ENCODE measurements around the gene MAS1L. TPM values are rescaled to one million over a fixed set of nuclear protein-coding genes. Genes with fewer than 3 reads are reported as not detected.

Gene MAS1L
- total RNA-seq, 4 donors from 2014 or later = 0.94 TPM; not detected in 3

GRCh38 chr6:29519291-29520010 lies 31.7 kb upstream of the MAS1L start:
- H3K4me3 ChIP-seq = no peak overlapping the region
- no peaks in the 10 kb centered on the region for H3K27me3 ChIP-seq
- DNase-seq = no peak
- TF ChIP-seq CTCF (IDR thresholded peaks at IDR 0.05) (no peak), POLR2A (IDR thresholded peaks at IDR 0.05) (no peak)
- H3K9me3 ChIP-seq = no peaks in the 10 kb centered on the region
- H3K4me1 ChIP-seq = no peaks in the 10 kb centered on the region
- H3K27ac ChIP-seq = no peak overlapping the region
- no peaks in the 10 kb centered on the region for H3K36me3 ChIP-seq

GRCh38 chr6:29517728-29518440 lies 30.1 kb upstream of the MAS1L start:
- H3K36me3 ChIP-seq = no peaks in the 10 kb centered on the region
- no peaks in the 10 kb centered on the region for H3K27me3 ChIP-seq
- TF ChIP-seq POLR2A (IDR thresholded peaks at IDR 0.05) = no peak
- TF ChIP-seq CTCF (IDR thresholded peaks at IDR 0.05) = no peak
- DNase-seq = no peak
- no peaks in the 10 kb centered on the region for H3K9me3 ChIP-seq
- H3K4me1 ChIP-seq = no peaks in the 10 kb centered on the region
- no peak overlapping the region for H3K4me3 ChIP-seq
- H3K27ac ChIP-seq = no peak overlapping the region

- TF ChIP-seq CTCF (IDR thresholded peaks at IDR 0.05) = no peak
- no peak for TF ChIP-seq POLR2A (IDR thresholded peaks at IDR 0.05)
- Histone ChIP-seq H3K27me3 (no peaks in the 10 kb centered on the region), H3K9me3 (no peaks in the 10 kb centered on the region), H3K36me3 (no peaks in the 10 kb centered on the region), H3K27ac (no peak overlapping the region), H3K4me3 (no peak overlapping the region), H3K4me1 (no peaks in the 10 kb centered on the region)
- no peak for DNase-seq
Measured at GRCh38 chr6:29517245-29517644, 29.5 kb upstream of the MAS1L start.

GRCh38 chr6:29516108-29516507 lies 28.4 kb upstream of the MAS1L start:
- H3K27ac ChIP-seq = no peak overlapping the region
- H3K4me3 ChIP-seq = no peak overlapping the region
- no peak for DNase-seq
- H3K4me1 ChIP-seq = no peaks in the 10 kb centered on the region
- no peaks in the 10 kb centered on the region for H3K9me3 ChIP-seq
- TF ChIP-seq POLR2A (IDR thresholded peaks at IDR 0.05) (no peak), CTCF (IDR thresholded peaks at IDR 0.05) (no peak)
- no peaks in the 10 kb centered on the region for H3K27me3 ChIP-seq
- no peaks in the 10 kb centered on the region for H3K36me3 ChIP-seq

- Histone ChIP-seq H3K27ac (no peak overlapping the region), H3K4me1 (no peaks in the 10 kb centered on the region), H3K4me3 (no peak overlapping the region), H3K9me3 (no peaks in the 10 kb centered on the region), H3K27me3 (no peaks in the 10 kb centered on the region), H3K36me3 (no peaks in the 10 kb centered on the region)
- TF ChIP-seq CTCF (IDR thresholded peaks at IDR 0.05) (no peak), POLR2A (IDR thresholded peaks at IDR 0.05) (no peak)
- no peak for DNase-seq
Measured at GRCh38 chr6:29510746-29511300, 23.1 kb upstream of the MAS1L start.
